Kidney (tissue), 14 donors: Measurements from ENCODE around the gene PTPRH. TPM values are rescaled to one million over a fixed set of nuclear protein-coding genes. Genes with fewer than 3 reads are reported as not detected.
A peak's percentile ranks its signal among the peaks of the same experiment; 100 is the strongest.

Source experiments
- DNase-seq, 5 donors: peaks; one replicate each; pipeline ENCODE4 v3.0.0-alpha.2; 2013 to 2020
- FAIRE-seq: peaks from 2 replicates; lab custom pipeline; 2012; peaks lifted over from hg19 to GRCh38; lab: Jason Lieb, UNC
- H3K27ac ChIP-seq, 2 donors: one replicate each; pipeline ENCODE4 v1.7.0; 2013; ENCODE audit warnings: low read depth in 2 of 2, low read length in 2 of 2, inconsistent platforms in 1 of 2
- H3K27me3 ChIP-seq: one replicate; pipeline ENCODE4 v1.7.1; 2013; ENCODE audit warnings: low read length, inconsistent platforms; ENCODE audit not compliant: control insufficient read depth, insufficient read depth
- H3K36me3 ChIP-seq, 3 donors: one replicate each; pipeline versions ENCODE4 v1.7.0 to v1.7.1; 2013; ENCODE audit warnings: low read length in 3 of 3, control low read depth in 1 of 3, inconsistent platforms in 1 of 3; ENCODE audit not compliant: insufficient read depth in 3 of 3, control insufficient read depth in 2 of 3
- H3K4me1 ChIP-seq, 3 donors: one replicate each; pipeline versions ENCODE4 v1.7.0 to v1.7.1; 2013; ENCODE audit warnings: low read length in 3 of 3, inconsistent platforms in 1 of 3, low read depth in 1 of 3; ENCODE audit not compliant: control insufficient read depth in 2 of 3, insufficient read depth in 2 of 3
- H3K4me3 ChIP-seq, 3 donors: one replicate each; pipeline versions ENCODE4 v1.7.0 to v1.8.1; 2013; ENCODE audit warnings: low read length in 3 of 3, control low read depth in 1 of 3, inconsistent platforms in 1 of 3
- H3K9ac ChIP-seq, 3 donors: one replicate each; pipeline versions ENCODE4 v1.7.0 to v1.7.1; 2013; ENCODE audit warnings: low read length in 3 of 3, control low read depth in 1 of 3, inconsistent platforms in 1 of 3
- H3K9me3 ChIP-seq, 3 donors: one replicate each; pipeline versions ENCODE4 v1.7.0 to v1.7.1; 2013; ENCODE audit warnings: low read length in 3 of 3, control low read depth in 1 of 3, inconsistent platforms in 1 of 3; ENCODE audit not compliant: control insufficient read depth in 2 of 3, insufficient read depth in 1 of 3
- CTCF ChIP-seq: IDR thresholded peaks from 3 replicates; pipeline ENCODE4 v1.5.1; 2012; ENCODE audit warnings: mild to moderate bottlenecking, moderate library complexity, borderline replicate concordance; ENCODE audit not compliant: insufficient read depth; ENCODE audit errors: extremely low read depth
- intact Hi-C: fragments of 100-400 bp; cut with DNase I; formaldehyde crosslinking; loops from one replicate; pipeline ENCODE4 v1.11.1; 2022
- polyA plus RNA-seq: library from polyadenylated mRNA; stranded (reverse); fragments of 350-450 nt; fragmentation: Illumina TruSeq; extraction: RNeasy Lipid Tissue Mini Kit (QIAGEN cat#74804); gene quantifications from one replicate; pipeline ENCODE4 v1.2.3, GENCODE V29; 2014; ENCODE audit warnings: low read depth, low replicate concordance; ENCODE audit not compliant: insufficient read depth
- total RNA-seq: library from RNA; stranded (reverse); fragmentation: NEBNext Ultra II Directional; extraction: Animal tissue kit (Norgen Biotek cat#: 25700); gene quantifications from one replicate; pipeline ENCODE4 v1.2.1, GENCODE V29; 2021
- donor health status: control.
- donor health status: control.
- donor health status: control.
- donor health status: control.
- donor health status: control.
- donor health status: DM: yes; HTN: yes; CAD: no.
- donor health status: Normal renal cell carcinoma (clear cell type).

PTPRH gene
- total and polyA plus RNA-seq, 2 donors from 2014 or later, result 2.8 TPM; not detected in 1

- no peak for TF ChIP-seq CTCF
- H3K27ac ChIP-seq, result no peak overlapping the region
- FAIRE-seq (no peak), DNase-seq (no peak)
- H3K4me3 ChIP-seq, result no peak overlapping the region
- intact Hi-C loops, result no loop called here
- H3K27me3 ChIP-seq, result peaks cover 13% of the 10 kb centered on the region
- H3K36me3 ChIP-seq, result no peaks in the 10 kb centered on the region
- H3K4me1 ChIP-seq, result no peaks in the 10 kb centered on the region
- no peak overlapping the region for H3K9ac ChIP-seq
- H3K9me3 ChIP-seq, result no peaks in the 10 kb centered on the region
Observed at GRCh38 chr19:55169136-55169535, 40.2 kb downstream of the PTPRH start.

GRCh38 chr19:55166530-55167268, 42.6 kb downstream of the PTPRH start, which contains the start of gene DNAAF3:
TSS of gene DNAAF3 (minus strand) at chr19:55166613. CDS start at chr19:55166413, 200 bp downstream.
- H3K4me1 ChIP-seq, result no peaks in the 10 kb centered on the region
- no peak within 1 kb of the TSS for H3K27ac ChIP-seq
- TF ChIP-seq CTCF, result no peak
- peak; percentile 68 for FAIRE-seq
- H3K36me3 ChIP-seq, result no peaks in the 10 kb centered on the region
- DNase-seq, result peak; percentile 98 to 99 (median 98)
- H3K9me3 ChIP-seq, result no peaks in the 10 kb centered on the region
- H3K4me3 ChIP-seq, result peak within 1 kb of the TSS; percentile 51 to 64 (median 53)
- H3K9ac ChIP-seq, result peak within 1 kb of the TSS in 1 of 3 donors; percentile 12
- peaks cover 10% of the 10 kb centered on the region for H3K27me3 ChIP-seq
- intact Hi-C loops, result no loop called here

GRCh38 chr19:55165952-55166529, 43.3 kb downstream of the PTPRH start:
- intact Hi-C loops, result no loop called here
- Histone ChIP-seq H3K27ac (no peak overlapping the region), H3K9ac (peak overlapping the region in 1 of 3 donors; percentile 12), H3K9me3 (no peaks in the 10 kb centered on the region), H3K36me3 (no peaks in the 10 kb centered on the region), H3K27me3 (peaks cover 9% of the 10 kb centered on the region), H3K4me3 (peak overlapping the region; percentile 51 to 64 (median 53)), H3K4me1 (no peaks in the 10 kb centered on the region)
- DNase-seq (peak; percentile 80 to 88 (median 84)), FAIRE-seq (no peak)
- TF ChIP-seq CTCF, result peak; percentile 26
